ENCODE data around the gene GRPEL1. TPM values are rescaled to one million over a fixed set of nuclear protein-coding genes. Genes with fewer than 3 reads are reported as not detected.

GRPEL1 gene
- total RNA-seq, 2 experiments from 2014 or later: 27.4 to 43.7 TPM

GRCh38 chr4:7075962-7076695, 8.3 kb upstream of the GRPEL1 start:
- Histone ChIP-seq H3K79me2 (ENCODE audit: insufficient read depth, low read depth, low read length) (no peaks in the 10 kb centered on the region), H3K4me3 (ENCODE audit: low read depth, low read length, poor library complexity, severe bottlenecking) (no peak overlapping the region), H4K20me1 (ENCODE audit: insufficient read depth, low read length) (no peaks in the 10 kb centered on the region), H3K9me3 (ENCODE audit: low read length) (no peaks in the 10 kb centered on the region), H3K4me1 (ENCODE audit: insufficient read depth, low read length, poor library complexity, severe bottlenecking) (no peaks in the 10 kb centered on the region), H2AFZ (ENCODE audit: low read length) (no peak overlapping the region), H3K4me2 (ENCODE audit: low read length) (no peak overlapping the region), H3K27ac (ENCODE audit: low read depth, low read length, poor library complexity, severe bottlenecking) (no peak overlapping the region), H3K9me2 (ENCODE audit: insufficient read depth, low read length) (no peaks in the 10 kb centered on the region), H3K36me3 (ENCODE audit: insufficient read depth, low read length) (no peaks in the 10 kb centered on the region)
- TF ChIP-seq CTCF (conservative IDR thresholded peaks at IDR 0.05; ENCODE audit: low read length): no peak
- TF ChIP-seq EZH2phosphoT487 (IDR thresholded peaks at IDR 0.05; ENCODE audit: borderline replicate concordance, low read depth, low read length): no peak
- ChIA-PET POLR2A (no interaction called here), CTCF (ENCODE audit: unreplicated experiment) (no interaction called here)
- DNase-seq (ENCODE audit: low spot score): no peak
- intact Hi-C loops (cut with micrococcal nuclease; ENCODE audit: unreplicated experiment): no loop called here
- BruUV-seq (replicated peaks): no TSS peak

- peaks cover 4% of the 10 kb centered on the region for H3K4me1 ChIP-seq (ENCODE audit: insufficient read depth, low read length, poor library complexity, severe bottlenecking)
- no peak overlapping the region for H2AFZ ChIP-seq (ENCODE audit: low read length)
- CTCF ChIA-PET (ENCODE audit: unreplicated experiment): no interaction called here
These were observed 6.6 kb upstream of the GRPEL1 start for GRCh38 chr4:7074426-7074825.

More at GRCh38 chr4:7074426-7074825, 6.6 kb upstream of the GRPEL1 start:
- intact Hi-C loops (cut with micrococcal nuclease; ENCODE audit: unreplicated experiment): no loop called here
- H3K9me3 ChIP-seq (ENCODE audit: low read length): no peaks in the 10 kb centered on the region
- no peaks in the 10 kb centered on the region for H3K79me2 ChIP-seq (ENCODE audit: insufficient read depth, low read depth, low read length)
- no peaks in the 10 kb centered on the region for H4K20me1 ChIP-seq (ENCODE audit: insufficient read depth, low read length)
- H3K9me2 ChIP-seq (ENCODE audit: insufficient read depth, low read length): no peaks in the 10 kb centered on the region
- H3K4me3 ChIP-seq (ENCODE audit: low read depth, low read length, poor library complexity, severe bottlenecking): no peak overlapping the region
- H3K4me2 ChIP-seq (ENCODE audit: low read length): no peak overlapping the region
- POLR2A ChIA-PET: interaction anchor here (0.7 kb wide), 1 partner anchor 8 kb away, joined by 3 read pairs; no protein-coding TSS in a partner anchor
- TF ChIP-seq CTCF (conservative IDR thresholded peaks at IDR 0.05; ENCODE audit: low read length) (no peak), EZH2phosphoT487 (IDR thresholded peaks at IDR 0.05; ENCODE audit: borderline replicate concordance, low read depth, low read length) (no peak)
- H3K27ac ChIP-seq (ENCODE audit: low read depth, low read length, poor library complexity, severe bottlenecking): no peak overlapping the region
- no TSS peak for BruUV-seq (replicated peaks)
- DNase-seq (ENCODE audit: low spot score): no peak
- H3K36me3 ChIP-seq (ENCODE audit: insufficient read depth, low read length): no peaks in the 10 kb centered on the region

Data from OCI-LY7 (cell line).